ENCODE measurements around the gene HTATSF1.

Gene HTATSF1, protein sequence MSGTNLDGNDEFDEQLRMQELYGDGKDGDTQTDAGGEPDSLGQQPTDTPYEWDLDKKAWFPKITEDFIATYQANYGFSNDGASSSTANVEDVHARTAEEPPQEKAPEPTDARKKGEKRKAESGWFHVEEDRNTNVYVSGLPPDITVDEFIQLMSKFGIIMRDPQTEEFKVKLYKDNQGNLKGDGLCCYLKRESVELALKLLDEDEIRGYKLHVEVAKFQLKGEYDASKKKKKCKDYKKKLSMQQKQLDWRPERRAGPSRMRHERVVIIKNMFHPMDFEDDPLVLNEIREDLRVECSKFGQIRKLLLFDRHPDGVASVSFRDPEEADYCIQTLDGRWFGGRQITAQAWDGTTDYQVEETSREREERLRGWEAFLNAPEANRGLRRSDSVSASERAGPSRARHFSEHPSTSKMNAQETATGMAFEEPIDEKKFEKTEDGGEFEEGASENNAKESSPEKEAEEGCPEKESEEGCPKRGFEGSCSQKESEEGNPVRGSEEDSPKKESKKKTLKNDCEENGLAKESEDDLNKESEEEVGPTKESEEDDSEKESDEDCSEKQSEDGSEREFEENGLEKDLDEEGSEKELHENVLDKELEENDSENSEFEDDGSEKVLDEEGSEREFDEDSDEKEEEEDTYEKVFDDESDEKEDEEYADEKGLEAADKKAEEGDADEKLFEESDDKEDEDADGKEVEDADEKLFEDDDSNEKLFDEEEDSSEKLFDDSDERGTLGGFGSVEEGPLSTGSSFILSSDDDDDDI

DNA sequence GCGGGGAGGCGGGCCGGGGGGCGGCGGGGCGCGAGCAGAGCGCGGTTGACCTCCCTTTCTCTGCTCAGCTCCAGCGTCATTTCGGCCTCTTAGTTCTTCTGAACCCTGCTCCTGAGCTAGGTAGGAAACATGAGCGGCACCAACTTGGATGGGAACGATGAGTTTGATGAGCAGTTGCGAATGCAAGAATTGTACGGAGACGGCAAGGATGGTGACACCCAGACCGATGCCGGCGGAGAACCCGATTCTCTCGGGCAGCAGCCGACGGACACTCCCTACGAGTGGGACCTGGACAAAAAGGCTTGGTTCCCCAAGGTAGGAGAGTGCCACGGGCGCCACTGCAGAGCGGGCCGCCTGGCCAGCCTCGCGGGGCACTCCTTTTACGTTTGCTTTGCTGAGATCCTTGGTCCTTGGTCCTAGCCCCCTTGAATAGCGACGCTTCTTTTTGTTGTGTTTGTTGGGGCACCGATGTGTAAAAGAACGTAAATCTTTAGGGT, at the start of gene HTATSF1:
TSS of gene HTATSF1 (plus strand) at position 37 of the 497 bp plus-strand sequence. CDS start at position 130, 93 bp downstream.
- peaks cover 19% of the 10 kb centered on the region for H3K4me1 Mint-ChIP-seq
- ATAC-seq = peak; percentile 7
- peaks cover 12% of the 10 kb centered on the region for H3K36me3 Mint-ChIP-seq (ENCODE audit: low read depth)
- H3K27ac Mint-ChIP-seq = peak within 1 kb of the TSS; percentile 94
- H3K9me3 Mint-ChIP-seq = no peaks in the 10 kb centered on the region
- no peak for DNase-seq
- H3K4me3 Mint-ChIP-seq = peak within 1 kb of the TSS; percentile 94
- H3K27me3 Mint-ChIP-seq = no peaks in the 10 kb centered on the region

- H3K27ac Mint-ChIP-seq = no peak overlapping the region
- no peaks in the 10 kb centered on the region for H3K9me3 Mint-ChIP-seq
- DNase-seq (no peak), ATAC-seq (no peak)
- no peak overlapping the region for H3K4me3 Mint-ChIP-seq
- no peaks in the 10 kb centered on the region for H3K36me3 Mint-ChIP-seq (ENCODE audit: low read depth)
- no peaks in the 10 kb centered on the region for H3K27me3 Mint-ChIP-seq
- H3K4me1 Mint-ChIP-seq = no peaks in the 10 kb centered on the region
These were observed 49.4 kb upstream of the HTATSF1 start for GRCh38 chrX:136447968-136448367.

GRCh38 chrX:136450050-136450830, 47.2 kb upstream of the HTATSF1 start:
- Mint-ChIP-seq H3K27ac (no peak overlapping the region), H3K4me3 (no peak overlapping the region), H3K36me3 (ENCODE audit: low read depth) (no peaks in the 10 kb centered on the region), H3K27me3 (no peaks in the 10 kb centered on the region), H3K4me1 (no peaks in the 10 kb centered on the region), H3K9me3 (no peaks in the 10 kb centered on the region)
- DNase-seq = no peak
- no peak for ATAC-seq

DNA sequence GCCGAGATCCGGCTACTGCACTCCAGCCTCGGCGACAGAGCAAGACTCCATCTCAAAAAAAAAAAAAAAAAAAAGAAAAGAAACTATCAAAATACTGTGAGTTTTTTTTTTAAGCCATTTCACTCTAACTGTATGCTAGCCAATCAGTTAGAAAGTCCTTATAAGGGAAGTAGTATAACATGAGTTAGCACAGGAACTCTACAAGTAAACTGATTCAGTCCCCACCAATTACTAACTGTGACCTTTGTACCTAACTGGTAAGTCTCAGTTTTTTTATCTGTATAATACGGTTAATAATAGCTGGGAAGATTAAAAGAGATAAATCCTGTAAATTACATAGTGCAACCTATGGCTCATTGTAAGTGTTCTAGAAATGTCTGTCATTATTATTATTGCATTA, 44.8 kb upstream of the HTATSF1 start:
- no peaks in the 10 kb centered on the region for H3K9me3 Mint-ChIP-seq
- ATAC-seq = no peak

GRCh38 chrX:136453114-136453513, 44.3 kb upstream of the HTATSF1 start:
- H3K9me3 Mint-ChIP-seq = no peaks in the 10 kb centered on the region
- ATAC-seq (no peak), DNase-seq (no peak)
- H3K4me1 Mint-ChIP-seq = no peaks in the 10 kb centered on the region
- H3K27me3 Mint-ChIP-seq = no peaks in the 10 kb centered on the region
- no peaks in the 10 kb centered on the region for H3K36me3 Mint-ChIP-seq (ENCODE audit: low read depth)
- H3K27ac Mint-ChIP-seq = no peak overlapping the region
- no peak overlapping the region for H3K4me3 Mint-ChIP-seq

More for the DNA sequence above, 44.8 kb upstream of the HTATSF1 start:
- Mint-ChIP-seq H3K27ac (no peak overlapping the region), H3K27me3 (no peaks in the 10 kb centered on the region), H3K4me3 (no peak overlapping the region), H3K4me1 (no peaks in the 10 kb centered on the region), H3K36me3 (ENCODE audit: low read depth) (no peaks in the 10 kb centered on the region)
- no peak for DNase-seq

- H3K4me1 Mint-ChIP-seq = no peaks in the 10 kb centered on the region
These were observed 43.6 kb upstream of the HTATSF1 start for GRCh38 chrX:136453771-136454170.

DNA sequence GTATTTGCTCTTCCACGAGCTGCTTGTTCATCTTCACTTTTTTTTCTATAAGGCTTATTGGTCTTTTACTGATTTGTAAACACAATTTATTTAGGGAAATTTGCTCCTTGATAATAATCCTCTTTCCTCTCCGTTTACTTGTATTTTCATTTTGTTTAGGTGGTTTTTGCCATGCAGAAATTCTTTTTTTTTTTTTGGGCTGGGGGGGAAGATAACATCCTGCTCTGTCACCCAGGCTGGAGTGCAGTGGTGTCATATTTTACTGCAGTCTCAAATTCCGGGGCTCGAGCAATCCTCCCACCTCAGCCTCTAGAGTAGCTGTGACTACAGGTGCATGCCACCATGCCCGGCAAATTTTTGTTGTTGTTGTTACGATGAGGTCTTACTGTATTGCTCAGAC, 41.3 kb upstream of the HTATSF1 start:
- Mint-ChIP-seq H3K36me3 (ENCODE audit: low read depth) (no peaks in the 10 kb centered on the region), H3K9me3 (no peaks in the 10 kb centered on the region), H3K4me3 (no peak overlapping the region), H3K27ac (no peak overlapping the region), H3K27me3 (no peaks in the 10 kb centered on the region), H3K4me1 (no peaks in the 10 kb centered on the region)
- DNase-seq (no peak), ATAC-seq (no peak)

More at GRCh38 chrX:136453771-136454170, 43.6 kb upstream of the HTATSF1 start:
- ATAC-seq (no peak), DNase-seq (no peak)
- Mint-ChIP-seq H3K36me3 (ENCODE audit: low read depth) (no peaks in the 10 kb centered on the region), H3K9me3 (no peaks in the 10 kb centered on the region), H3K27ac (no peak overlapping the region), H3K4me3 (no peak overlapping the region), H3K27me3 (no peaks in the 10 kb centered on the region)

DNA sequence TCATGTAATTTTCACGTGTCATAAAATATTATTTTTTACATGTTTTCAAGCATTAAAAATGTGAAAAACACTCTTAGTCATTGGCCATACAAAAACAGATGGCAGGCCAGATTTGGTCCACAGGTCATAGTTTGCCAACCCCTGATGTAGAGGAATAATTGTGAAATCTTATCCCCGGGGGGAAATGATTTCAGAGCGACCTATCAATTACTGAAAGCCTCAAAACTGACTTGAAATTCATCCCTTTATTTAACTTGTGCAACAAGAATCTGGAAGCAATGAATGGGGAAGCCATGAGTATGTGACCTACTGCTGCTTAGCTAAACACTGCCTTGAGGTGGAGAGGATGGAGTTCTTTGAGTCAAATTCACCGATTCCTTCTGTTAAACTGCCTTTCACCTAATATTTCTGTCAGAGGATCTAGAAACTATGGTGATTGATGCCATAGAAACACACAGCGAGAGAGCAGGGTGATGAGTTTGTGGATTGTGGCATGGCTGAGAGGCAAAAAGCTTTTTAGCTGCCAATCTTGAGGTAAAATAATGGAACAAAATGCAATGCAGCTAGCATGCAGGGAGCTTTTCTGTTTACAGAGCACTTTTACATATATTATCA, 40.0 kb upstream of the HTATSF1 start:
- H3K9me3 Mint-ChIP-seq = no peaks in the 10 kb centered on the region
- no peaks in the 10 kb centered on the region for H3K4me1 Mint-ChIP-seq
- no peaks in the 10 kb centered on the region for H3K27me3 Mint-ChIP-seq
- no peak overlapping the region for H3K4me3 Mint-ChIP-seq
- no peaks in the 10 kb centered on the region for H3K36me3 Mint-ChIP-seq (ENCODE audit: low read depth)
- ATAC-seq (no peak), DNase-seq (no peak)
- no peak overlapping the region for H3K27ac Mint-ChIP-seq

- no peak for DNase-seq
These were observed 32.8 kb upstream of the HTATSF1 start for GRCh38 chrX:136464589-136464988.

GRCh38 chrX:136467303-136467702, 30.1 kb upstream of the HTATSF1 start:
- DNase-seq = no peak
- ATAC-seq = no peak
- no peaks in the 10 kb centered on the region for H3K36me3 Mint-ChIP-seq (ENCODE audit: low read depth)
- H3K27ac Mint-ChIP-seq = no peak overlapping the region
- H3K27me3 Mint-ChIP-seq = no peaks in the 10 kb centered on the region
- no peaks in the 10 kb centered on the region for H3K9me3 Mint-ChIP-seq
- no peaks in the 10 kb centered on the region for H3K4me1 Mint-ChIP-seq
- H3K4me3 Mint-ChIP-seq = no peak overlapping the region

More at GRCh38 chrX:136464589-136464988, 32.8 kb upstream of the HTATSF1 start:
- H3K4me3 Mint-ChIP-seq = no peak overlapping the region
- ATAC-seq = no peak
- no peaks in the 10 kb centered on the region for H3K9me3 Mint-ChIP-seq
- no peaks in the 10 kb centered on the region for H3K27me3 Mint-ChIP-seq
- no peaks in the 10 kb centered on the region for H3K4me1 Mint-ChIP-seq
- H3K27ac Mint-ChIP-seq = no peak overlapping the region
- H3K36me3 Mint-ChIP-seq (ENCODE audit: low read depth) = no peaks in the 10 kb centered on the region

DNA sequence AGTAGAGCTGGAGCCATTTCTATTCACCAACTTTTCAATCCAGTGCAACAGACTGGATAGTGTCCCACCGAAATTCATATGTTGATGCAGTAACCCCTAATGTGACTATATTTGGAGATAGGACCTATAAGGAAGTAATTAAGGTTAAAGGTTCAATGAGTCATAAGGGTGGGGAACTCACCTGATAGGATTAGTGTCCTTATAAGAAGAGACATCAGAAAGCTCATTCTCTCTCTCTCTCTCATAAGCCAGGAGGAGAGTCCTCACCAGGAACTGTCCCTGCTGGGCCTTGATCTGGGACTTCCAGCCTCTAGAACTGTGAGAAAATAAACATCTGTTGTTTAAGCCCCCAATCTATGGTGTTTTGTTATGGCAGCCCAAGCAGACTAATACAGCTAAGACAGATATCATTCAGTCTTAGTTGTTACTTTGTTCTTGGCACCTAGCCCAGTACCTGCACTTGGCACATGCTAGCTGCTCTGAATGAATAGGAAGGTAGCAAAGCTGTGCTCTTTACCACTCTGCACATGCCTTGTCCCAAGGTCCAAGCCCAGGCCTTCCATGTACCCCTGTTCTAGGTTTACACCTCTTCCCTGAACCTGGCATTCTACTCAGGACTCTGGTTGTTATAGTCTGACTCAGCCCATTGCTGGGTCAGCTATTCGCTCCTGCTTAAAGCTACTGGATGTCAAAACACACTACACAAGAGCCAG, 28.8 kb upstream of the HTATSF1 start:
- no peaks in the 10 kb centered on the region for H3K27me3 Mint-ChIP-seq
- H3K9me3 Mint-ChIP-seq = no peaks in the 10 kb centered on the region
- H3K4me1 Mint-ChIP-seq = no peaks in the 10 kb centered on the region
- ATAC-seq = no peak
- H3K36me3 Mint-ChIP-seq (ENCODE audit: low read depth) = no peaks in the 10 kb centered on the region
- no peak for DNase-seq
- H3K4me3 Mint-ChIP-seq = no peak overlapping the region
- H3K27ac Mint-ChIP-seq = no peak overlapping the region

DNA sequence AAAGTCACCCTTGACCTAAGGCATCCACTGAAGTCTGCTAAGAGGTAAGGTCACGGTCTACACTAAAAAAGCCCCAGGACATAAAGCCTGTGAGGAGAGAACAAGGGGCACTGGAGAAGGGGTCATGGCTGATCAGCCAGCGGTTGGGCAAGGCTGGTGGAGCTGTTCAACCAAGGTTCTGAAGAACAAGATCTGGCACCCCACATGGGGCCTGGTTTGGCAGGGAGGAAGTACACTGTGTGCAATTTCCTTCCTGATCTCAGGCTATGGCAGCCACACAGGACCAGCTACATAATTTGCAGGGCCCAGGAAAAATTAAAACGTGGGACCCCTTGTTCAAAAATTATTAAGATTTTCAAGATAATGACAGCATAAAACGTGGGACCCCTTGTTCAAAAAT, 23.7 kb upstream of the HTATSF1 start:
- Mint-ChIP-seq H3K9me3 (no peaks in the 10 kb centered on the region), H3K4me1 (no peaks in the 10 kb centered on the region), H3K36me3 (ENCODE audit: low read depth) (no peaks in the 10 kb centered on the region), H3K4me3 (no peak overlapping the region), H3K27me3 (no peaks in the 10 kb centered on the region), H3K27ac (no peak overlapping the region)
- no peak for ATAC-seq
- no peak for DNase-seq

- H3K9me3 Mint-ChIP-seq = no peaks in the 10 kb centered on the region
- H3K27me3 Mint-ChIP-seq = no peaks in the 10 kb centered on the region
- H3K4me1 Mint-ChIP-seq = no peaks in the 10 kb centered on the region
- no peak overlapping the region for H3K27ac Mint-ChIP-seq
- no peaks in the 10 kb centered on the region for H3K36me3 Mint-ChIP-seq (ENCODE audit: low read depth)
- ATAC-seq = no peak
- no peak overlapping the region for H3K4me3 Mint-ChIP-seq
- DNase-seq = no peak
These were observed 22.2 kb upstream of the HTATSF1 start for GRCh38 chrX:136475236-136475635.

- Mint-ChIP-seq H3K27ac (no peak overlapping the region), H3K9me3 (no peaks in the 10 kb centered on the region), H3K4me1 (no peaks in the 10 kb centered on the region), H3K4me3 (no peak overlapping the region), H3K36me3 (ENCODE audit: low read depth) (no peaks in the 10 kb centered on the region), H3K27me3 (no peaks in the 10 kb centered on the region)
- ATAC-seq (no peak), DNase-seq (no peak)
These were observed 20.9 kb upstream of the HTATSF1 start for GRCh38 chrX:136476501-136476900.

Measured in activated naive CD8-positive, alpha-beta T cell treated with anti-CD3 and anti-CD28 coated beads, Interleukin-2, amount 50 U/mL, for 24 hours (primary cell).